ENCODE results near the gene ANKRD17.

ANKRD17 gene

GRCh38 chr4:73251384-73251783 is 7.2 kb downstream of the ANKRD17 start:
- TF ChIP-seq, protein P1, sequence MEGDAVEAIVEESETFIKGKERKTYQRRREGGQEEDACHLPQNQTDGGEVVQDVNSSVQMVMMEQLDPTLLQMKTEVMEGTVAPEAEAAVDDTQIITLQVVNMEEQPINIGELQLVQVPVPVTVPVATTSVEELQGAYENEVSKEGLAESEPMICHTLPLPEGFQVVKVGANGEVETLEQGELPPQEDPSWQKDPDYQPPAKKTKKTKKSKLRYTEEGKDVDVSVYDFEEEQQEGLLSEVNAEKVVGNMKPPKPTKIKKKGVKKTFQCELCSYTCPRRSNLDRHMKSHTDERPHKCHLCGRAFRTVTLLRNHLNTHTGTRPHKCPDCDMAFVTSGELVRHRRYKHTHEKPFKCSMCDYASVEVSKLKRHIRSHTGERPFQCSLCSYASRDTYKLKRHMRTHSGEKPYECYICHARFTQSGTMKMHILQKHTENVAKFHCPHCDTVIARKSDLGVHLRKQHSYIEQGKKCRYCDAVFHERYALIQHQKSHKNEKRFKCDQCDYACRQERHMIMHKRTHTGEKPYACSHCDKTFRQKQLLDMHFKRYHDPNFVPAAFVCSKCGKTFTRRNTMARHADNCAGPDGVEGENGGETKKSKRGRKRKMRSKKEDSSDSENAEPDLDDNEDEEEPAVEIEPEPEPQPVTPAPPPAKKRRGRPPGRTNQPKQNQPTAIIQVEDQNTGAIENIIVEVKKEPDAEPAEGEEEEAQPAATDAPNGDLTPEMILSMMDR (IDR thresholded peaks at IDR 0.05) = no peak
- Histone ChIP-seq H3K9me3 (no peaks in the 10 kb centered on the region), H3K4me1 (ENCODE audit: control insufficient read depth in 1 of 2, insufficient read depth in 1 of 2, low read depth in 1 of 2, low read length in 1 of 2) (peaks cover 0 to 5% of the 10 kb centered on the region in 2 experiments), H3K27me3 (no peaks in the 10 kb centered on the region), H3K4me3 (ENCODE audit: low read depth in 1 of 2, low read length in 1 of 2) (no peak overlapping the region), H3K36me3 (no peaks in the 10 kb centered on the region), H3K27ac (no peak overlapping the region)

DNA sequence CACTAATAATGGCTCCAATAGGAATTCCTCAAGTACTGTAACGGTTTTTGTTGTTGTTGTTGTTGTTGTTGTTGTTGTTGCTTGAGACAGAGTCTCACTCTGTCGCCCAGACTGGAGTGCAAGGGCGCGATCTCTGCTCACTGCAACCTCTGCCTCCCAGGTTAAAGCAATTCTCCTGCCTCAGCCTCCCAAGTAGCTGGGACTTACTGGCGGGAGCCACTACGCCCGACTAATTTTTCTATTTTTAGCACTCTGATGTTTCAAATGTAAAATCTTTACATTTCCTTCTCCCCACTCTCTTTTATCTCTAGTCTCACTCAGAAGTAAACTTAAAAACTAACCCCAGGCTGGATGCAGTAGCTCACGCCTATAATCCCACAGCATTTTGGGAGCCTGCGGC is 8.0 kb downstream of the ANKRD17 start:
- H3K4me3 ChIP-seq (ENCODE audit: low read depth in 1 of 2, low read length in 1 of 2) = no peak overlapping the region
- no peaks in the 10 kb centered on the region for H3K36me3 ChIP-seq
- no peaks in the 10 kb centered on the region for H3K27me3 ChIP-seq
- no peak overlapping the region for H3K27ac ChIP-seq
- H3K9me3 ChIP-seq = no peaks in the 10 kb centered on the region
- peaks cover 2 to 8% of the 10 kb centered on the region in 2 experiments for H3K4me1 ChIP-seq (ENCODE audit: control insufficient read depth in 1 of 2, insufficient read depth in 1 of 2, low read depth in 1 of 2, low read length in 1 of 2)
- TF ChIP-seq, protein P1 (IDR thresholded peaks at IDR 0.05) = no peak

GRCh38 chr4:73248821-73249220 is 9.8 kb downstream of the ANKRD17 start:
- no peaks in the 10 kb centered on the region for H3K27me3 ChIP-seq
- H3K27ac ChIP-seq = no peak overlapping the region
- H3K4me1 ChIP-seq (ENCODE audit: control insufficient read depth in 1 of 2, insufficient read depth in 1 of 2, low read depth in 1 of 2, low read length in 1 of 2) = peaks cover 2 to 8% of the 10 kb centered on the region in 2 experiments
- H3K9me3 ChIP-seq = no peaks in the 10 kb centered on the region
- no peak overlapping the region for H3K4me3 ChIP-seq (ENCODE audit: low read depth in 1 of 2, low read length in 1 of 2)
- TF ChIP-seq, protein P1 (IDR thresholded peaks at IDR 0.05) = no peak
- H3K36me3 ChIP-seq = no peaks in the 10 kb centered on the region

- TF ChIP-seq, protein P1 (IDR thresholded peaks at IDR 0.05) = no peak
- Histone ChIP-seq H3K4me1 (ENCODE audit: control insufficient read depth in 1 of 2, insufficient read depth in 1 of 2, low read depth in 1 of 2, low read length in 1 of 2) (peaks cover 2 to 8% of the 10 kb centered on the region in 2 experiments), H3K27ac (no peak overlapping the region), H3K4me3 (ENCODE audit: low read depth in 1 of 2, low read length in 1 of 2) (no peak overlapping the region), H3K9me3 (no peaks in the 10 kb centered on the region), H3K36me3 (no peaks in the 10 kb centered on the region), H3K27me3 (no peaks in the 10 kb centered on the region)
These were observed 10.2 kb downstream of the ANKRD17 start for GRCh38 chr4:73248416-73248815.

DNA sequence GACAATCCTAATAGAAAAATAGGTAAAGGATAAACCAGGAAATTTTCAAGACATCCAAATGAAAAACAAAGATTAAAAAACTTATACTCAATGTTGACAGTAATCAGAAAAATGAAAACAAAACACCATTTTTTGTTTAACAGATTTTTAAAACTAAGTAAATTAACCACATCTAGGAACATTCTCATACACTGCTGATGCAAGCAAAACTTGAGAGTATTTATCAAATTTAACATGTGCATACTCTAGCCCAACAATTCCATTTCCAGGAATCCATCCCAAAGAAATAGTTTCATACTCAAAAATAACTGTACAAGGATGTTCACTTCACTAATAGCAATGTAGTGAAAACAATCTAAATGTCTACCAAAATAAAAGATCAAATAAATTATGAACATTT is 11.5 kb downstream of the ANKRD17 start:
- Histone ChIP-seq H3K27ac (no peak overlapping the region), H3K36me3 (no peaks in the 10 kb centered on the region), H3K4me3 (ENCODE audit: low read depth in 1 of 2, low read length in 1 of 2) (no peak overlapping the region), H3K4me1 (ENCODE audit: control insufficient read depth in 1 of 2, insufficient read depth in 1 of 2, low read depth in 1 of 2, low read length in 1 of 2) (peaks cover 2 to 8% of the 10 kb centered on the region in 2 experiments), H3K9me3 (no peaks in the 10 kb centered on the region), H3K27me3 (no peaks in the 10 kb centered on the region)
- TF ChIP-seq, protein P1 (IDR thresholded peaks at IDR 0.05) = no peak

GRCh38 chr4:73245955-73246354 is 12.6 kb downstream of the ANKRD17 start:
- H3K9me3 ChIP-seq = no peaks in the 10 kb centered on the region
- H3K4me3 ChIP-seq (ENCODE audit: low read depth in 1 of 2, low read length in 1 of 2) = no peak overlapping the region
- TF ChIP-seq, protein P1 (IDR thresholded peaks at IDR 0.05) = no peak
- no peak overlapping the region for H3K27ac ChIP-seq
- H3K36me3 ChIP-seq = no peaks in the 10 kb centered on the region
- no peaks in the 10 kb centered on the region for H3K27me3 ChIP-seq
- peaks cover 2 to 8% of the 10 kb centered on the region in 2 experiments for H3K4me1 ChIP-seq (ENCODE audit: control insufficient read depth in 1 of 2, insufficient read depth in 1 of 2, low read depth in 1 of 2, low read length in 1 of 2)

Data from neutrophil (primary cell).